Retina (tissue), 1 donor: Measurements from ENCODE around the gene OR6A2.

Source experiments
- DNase-seq: peaks from one replicate; pipeline ENCODE4 v3.0.0-alpha.2; 2016

OR6A2 gene

DNA sequence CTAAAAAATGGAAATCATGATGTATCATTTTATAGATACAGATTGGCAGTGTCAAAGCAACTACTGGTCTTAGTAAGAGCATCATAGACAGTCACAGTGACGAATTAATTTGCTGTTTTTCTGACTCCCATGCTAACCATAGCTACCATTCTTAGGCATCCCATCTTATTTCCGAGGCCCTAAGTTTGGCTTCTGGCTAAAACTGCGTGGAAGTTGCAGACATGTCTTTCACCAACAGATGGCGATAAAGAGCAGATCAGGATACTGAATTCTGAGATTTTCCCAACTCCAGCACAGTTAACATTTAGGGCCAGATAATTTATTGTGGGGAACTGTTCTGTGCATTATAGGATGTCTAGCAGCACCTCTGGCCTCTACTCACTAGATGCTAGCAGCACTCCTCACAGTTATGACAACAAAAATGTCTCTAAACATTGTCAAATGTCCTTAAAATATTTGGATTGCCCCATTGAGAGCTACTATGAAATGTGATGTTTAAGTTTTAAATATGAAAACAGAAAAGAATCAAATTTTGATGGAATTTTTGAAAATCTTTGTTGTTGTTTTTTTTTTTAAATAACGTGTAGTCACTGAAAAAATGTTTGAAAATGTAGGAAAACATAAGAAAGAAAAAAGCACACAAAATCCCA lies 44.1 kb downstream of the OR6A2 start:
- DNase-seq, result peak; percentile 58

DNA sequence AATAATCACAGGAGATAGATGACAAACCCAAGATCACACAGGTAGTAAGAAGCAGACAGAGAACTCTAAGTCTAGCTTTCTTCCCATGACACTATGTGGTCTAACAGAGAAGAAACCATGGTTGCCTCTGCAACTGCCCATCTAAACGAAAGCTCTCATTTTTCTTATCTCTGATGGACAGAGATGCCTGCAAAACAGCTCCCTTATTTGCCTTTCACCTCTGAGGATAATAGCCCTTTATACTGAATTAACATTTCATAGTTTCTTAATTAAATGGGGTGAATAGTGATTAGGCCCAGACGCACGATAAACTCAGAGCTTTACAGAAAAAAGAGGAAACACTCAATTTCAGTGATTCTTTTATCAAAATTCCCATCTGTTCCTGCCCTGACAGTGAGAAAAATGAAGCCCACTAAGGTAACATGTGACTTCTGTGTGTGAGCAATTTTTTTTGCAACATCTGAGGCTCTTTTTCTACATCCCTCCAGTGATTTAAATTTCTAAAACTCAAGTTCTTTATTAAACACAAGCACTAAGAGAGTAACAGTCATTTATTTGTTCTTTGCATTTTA lies 52.3 kb downstream of the OR6A2 start:
- no peak for DNase-seq

DNA sequence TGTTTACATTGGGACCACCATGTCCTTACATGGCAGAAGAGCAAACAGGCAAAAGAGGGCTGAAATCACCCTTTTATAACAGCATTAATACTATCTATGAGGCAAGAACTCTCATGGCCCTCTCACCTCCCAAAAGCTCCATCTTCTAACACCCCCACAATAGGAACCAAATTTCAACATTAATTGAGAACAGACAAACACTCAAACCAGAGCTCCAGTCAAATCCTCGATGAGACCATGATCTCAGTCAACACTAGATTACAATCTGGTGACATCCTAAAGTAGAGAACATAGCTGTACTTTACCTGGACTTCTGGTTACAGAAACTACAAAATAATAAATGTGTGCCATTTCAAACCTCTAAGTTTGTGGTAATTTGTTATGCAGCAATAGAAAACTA lies 52.9 kb downstream of the OR6A2 start:
- no peak for DNase-seq

DNA sequence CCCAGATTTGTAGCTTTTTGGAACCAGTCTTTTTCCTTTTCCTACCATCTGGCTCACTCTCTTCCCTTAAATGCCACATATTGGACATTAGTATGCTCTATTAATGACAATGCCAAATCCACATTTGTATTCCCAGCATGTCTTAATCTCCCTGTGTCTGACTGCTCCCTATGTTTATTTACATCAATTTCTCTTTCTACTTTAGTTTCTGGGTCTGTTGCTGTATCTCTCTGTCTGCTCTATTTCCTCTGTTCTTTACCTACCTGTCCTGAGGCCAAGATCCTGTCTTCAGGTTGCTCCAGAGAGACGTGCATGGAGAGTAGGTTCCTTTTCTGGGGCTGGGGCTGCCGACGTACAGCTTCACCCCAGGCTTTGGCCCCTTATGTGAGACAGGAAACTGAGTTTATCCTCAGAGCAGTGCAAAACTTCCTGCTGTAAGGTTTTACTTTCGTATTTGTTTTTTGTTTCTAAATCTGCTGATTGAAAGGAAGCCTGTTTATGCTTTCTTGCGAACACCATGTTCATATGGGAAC lies 53.3 kb downstream of the OR6A2 start:
- DNase-seq, result no peak

DNA sequence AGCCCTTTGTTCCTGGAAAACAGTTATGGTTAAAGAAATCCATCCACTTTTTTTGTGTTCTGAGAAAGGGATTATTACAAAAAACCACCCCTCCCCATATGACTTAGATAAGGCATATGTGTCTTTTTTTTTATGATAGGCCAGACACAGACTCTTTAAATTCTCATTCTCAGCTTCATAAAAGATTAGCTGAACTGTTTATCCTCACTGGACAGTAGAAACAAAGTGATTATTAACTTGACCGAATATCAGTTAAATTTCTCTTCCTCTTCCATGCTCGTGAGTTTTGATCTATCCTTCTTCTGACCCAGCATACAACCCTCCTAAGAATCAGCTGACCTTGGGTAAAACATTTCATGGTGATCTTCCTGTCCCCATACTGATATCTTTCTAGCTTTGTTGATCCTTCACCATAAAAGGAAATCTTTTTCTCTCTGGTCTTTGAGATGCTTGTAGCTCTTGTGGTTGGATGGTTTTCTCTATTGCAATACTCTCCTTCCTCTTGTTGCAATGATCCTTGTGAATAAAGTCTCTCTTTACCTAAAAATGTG lies 53.9 kb downstream of the OR6A2 start:
- no peak for DNase-seq

DNA sequence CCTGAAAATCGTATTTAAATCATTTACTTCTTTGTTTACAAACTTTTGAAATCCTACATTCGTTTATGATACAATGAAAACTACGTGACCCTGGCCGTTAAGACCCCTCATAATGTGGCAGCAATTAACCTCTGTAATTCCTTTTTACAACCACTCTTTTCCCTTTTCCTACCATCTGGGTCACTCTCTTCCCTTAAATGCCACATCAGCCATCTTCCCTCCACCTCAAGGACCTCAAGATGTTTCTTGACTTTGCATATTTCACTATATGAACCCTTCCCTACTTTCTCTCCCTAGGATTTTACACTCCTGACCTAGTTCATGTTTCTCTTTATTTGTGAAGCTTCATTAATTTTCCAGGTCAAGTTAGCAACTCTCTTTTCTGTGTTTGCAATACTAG lies 54.5 kb downstream of the OR6A2 start:
- no peak for DNase-seq

DNA sequence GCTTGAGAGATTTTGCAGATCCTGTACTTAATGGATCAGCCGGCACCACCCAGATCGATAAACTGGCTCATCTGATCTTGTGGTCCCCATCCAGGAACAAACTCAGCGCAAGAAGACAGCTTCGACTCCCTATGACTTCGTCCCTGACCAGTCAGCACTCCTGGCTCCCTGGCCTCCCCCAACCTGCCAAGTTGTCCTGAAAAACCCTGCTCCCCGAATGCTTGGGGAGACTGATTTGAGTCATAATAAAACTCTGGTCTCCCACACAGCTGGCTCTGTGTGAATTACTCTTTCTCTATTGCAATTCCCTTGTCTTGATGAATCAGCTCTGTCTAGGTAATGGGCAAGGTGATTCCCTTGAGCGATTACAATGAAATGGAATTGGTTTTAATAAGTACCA lies 57.2 kb downstream of the OR6A2 start:
- DNase-seq, result no peak
